GM21423 (cell line): ENCODE measurements around the gene DBP.
A peak's percentile ranks its signal among the peaks of the same experiment; 100 is the strongest.
"Not testable (repeated sequence)": the region's sequence is repeated elsewhere in the genome, so short reads cannot be mapped to it uniquely, and the experiment has no call there.

Experiments used
- ATAC-seq: cut with Tn5 transposase; IDR thresholded peaks from one replicate; pipeline ENCODE4 v1.9.1; 2021; ENCODE audit warnings: mild to moderate bottlenecking, moderate library complexity; ENCODE audit not compliant: unreplicated experiment

Gene DBP

DNA sequence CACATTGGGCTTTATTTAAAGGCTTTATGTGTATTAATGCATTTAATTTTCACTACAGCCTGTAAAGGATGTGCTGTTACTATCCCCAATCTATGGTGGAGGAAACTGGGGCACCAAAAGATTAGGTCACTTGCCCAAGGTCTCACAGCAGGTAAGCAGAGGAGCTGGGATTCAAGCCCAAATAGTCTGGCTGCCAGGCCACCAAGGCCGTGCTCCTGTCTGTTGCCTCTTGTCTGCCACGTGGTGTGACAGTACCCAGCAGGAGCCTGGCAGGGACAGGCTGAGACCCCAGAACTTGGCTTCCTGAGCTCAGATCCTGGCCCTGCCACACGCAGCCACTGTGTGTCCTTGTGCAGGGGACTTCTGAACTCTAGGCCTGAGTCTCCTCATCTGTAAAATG is 31.2 kb upstream of the DBP start:
- no peak for ATAC-seq

DNA sequence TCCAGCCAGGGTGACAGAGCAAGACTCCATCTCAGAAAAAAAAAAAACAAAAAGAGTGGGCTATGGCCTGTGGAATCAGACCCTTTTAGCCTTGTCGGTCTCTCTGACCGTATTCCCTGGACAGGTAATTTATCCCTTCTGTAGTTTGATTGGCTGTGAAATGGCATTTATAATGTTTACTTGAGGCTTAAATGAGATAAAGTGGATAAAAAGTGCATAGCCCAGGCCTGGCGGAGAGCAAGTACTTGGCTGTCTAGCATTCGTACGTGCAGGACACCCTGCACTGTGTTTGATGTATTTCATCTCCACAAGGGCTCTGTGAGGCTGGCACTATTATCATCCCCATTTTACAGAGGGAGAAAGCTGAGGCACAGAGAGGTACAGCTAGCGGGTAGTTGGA is 28.6 kb upstream of the DBP start:
- no peak for ATAC-seq

DNA sequence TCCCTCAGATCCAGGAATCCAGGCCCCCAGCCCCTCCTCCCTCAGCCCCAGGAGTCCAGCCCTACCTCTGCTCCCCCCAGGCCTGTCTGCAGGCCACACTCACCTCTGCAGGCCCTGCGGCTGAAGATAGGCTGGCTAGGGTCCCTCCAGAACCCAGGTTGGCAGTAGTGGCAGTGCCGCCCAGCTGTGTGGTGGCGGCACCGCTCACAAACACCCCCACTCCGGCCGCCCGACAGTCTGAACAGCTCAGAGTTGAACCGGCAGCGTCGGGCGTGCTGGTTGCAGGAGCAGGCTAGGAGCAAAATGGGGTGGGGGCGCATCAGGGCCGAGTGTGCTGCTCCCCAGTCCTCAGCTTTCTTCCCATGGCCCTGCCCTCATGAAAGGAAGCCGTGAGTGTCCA is 27.3 kb upstream of the DBP start:
- ATAC-seq, result no peak

DNA sequence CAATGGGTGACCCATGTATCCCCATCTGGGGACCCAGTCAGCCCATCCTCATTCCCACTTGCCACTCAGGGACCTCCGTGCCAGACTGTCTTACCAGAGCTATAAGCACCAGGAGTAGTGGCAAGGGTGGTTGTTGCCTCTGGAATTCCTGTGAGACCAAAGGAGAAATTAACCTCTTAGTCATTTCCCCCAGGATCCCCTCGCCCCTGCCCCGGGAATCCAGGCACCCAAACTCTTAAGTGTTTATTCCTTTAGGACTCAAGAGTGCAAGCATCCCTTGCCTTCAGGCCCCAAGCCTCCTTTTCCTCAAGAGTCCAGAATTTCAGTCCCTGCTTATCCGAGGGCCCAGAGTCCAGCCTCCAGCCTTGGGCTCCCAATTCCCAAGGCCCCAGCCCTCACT is 26.5 kb upstream of the DBP start:
- no peak for ATAC-seq

DNA sequence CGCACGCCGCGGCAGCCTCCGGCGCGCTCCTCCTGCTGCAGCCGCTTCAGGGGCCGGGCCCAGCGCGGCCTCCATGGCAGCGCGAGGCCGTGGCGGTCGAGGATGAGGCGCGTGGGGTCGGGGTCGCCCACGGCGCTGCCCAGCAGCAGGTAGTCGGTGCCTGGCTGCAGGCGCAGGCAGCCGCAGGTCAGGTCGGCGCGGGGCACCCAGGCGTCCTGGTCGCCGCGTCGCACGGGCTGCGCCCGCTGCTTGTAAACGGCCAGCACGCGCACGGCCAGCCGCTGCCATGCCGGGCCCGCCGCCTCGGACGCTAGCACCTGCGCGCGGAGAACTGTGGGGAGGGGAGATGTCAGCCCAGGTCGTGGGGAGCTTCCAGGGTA is 24.5 kb upstream of the DBP start:
- no peak for ATAC-seq

DNA sequence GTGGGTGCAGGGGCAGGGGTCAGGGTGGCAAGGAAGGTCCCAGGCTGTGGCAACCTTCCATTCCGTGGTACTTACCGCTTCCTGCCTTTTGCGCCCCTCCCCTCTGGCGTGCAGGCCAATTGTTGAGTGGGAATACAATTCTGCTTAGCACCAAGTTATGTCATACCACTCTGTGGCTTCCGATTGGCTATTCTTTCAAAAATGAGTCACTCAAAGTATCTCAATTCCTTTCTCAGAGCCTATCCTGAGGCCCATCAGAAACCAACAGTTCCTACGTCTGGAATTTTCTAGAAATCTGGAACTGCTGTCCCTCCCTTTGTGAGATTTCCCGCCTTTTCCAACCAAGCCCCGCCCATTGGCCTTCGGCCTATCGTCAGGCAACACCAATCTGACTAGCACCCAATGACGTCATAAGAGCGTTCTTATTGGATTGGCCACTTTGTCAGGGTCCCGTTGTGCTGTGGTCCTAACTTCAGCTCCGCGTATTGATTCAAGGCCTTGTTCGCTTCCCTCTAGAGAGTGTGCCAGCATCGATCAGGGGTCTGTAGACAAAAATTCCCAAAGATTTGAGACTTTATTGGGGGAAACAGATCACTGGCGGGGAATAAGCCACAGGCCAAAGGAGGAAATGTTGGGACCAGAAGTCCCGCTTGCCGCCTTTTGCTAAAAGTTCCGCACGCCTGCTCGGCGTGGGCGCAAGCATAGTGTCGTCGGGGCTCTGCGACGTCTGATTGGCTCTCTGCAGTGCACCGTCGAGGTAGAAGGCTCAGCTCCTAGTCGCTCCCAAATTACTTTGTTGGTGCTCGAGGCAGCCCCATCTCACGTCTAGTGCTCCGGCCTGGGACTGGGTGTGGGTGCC is 23.9 kb upstream of the DBP start:
- peak; percentile 81 for ATAC-seq

DNA sequence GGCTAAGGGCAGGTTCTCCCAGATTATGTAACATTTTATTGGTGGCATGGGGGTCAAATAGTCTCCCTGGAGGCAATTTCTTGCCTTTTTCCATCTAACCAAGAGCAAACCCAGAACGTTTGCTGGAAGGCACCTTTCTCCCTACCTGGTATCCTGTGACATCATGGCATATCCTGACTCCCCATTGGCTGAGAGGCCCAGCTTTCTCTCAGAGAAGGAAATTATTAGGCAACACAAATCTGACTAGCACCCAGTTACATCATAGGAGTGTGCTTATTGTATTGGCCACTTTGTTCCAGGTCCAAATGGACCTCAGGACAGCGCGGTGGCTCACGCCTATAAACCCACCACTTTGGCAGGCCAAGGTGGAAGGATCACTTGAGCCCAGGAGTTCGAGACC is 22.6 kb upstream of the DBP start:
- ATAC-seq, result no peak

DNA sequence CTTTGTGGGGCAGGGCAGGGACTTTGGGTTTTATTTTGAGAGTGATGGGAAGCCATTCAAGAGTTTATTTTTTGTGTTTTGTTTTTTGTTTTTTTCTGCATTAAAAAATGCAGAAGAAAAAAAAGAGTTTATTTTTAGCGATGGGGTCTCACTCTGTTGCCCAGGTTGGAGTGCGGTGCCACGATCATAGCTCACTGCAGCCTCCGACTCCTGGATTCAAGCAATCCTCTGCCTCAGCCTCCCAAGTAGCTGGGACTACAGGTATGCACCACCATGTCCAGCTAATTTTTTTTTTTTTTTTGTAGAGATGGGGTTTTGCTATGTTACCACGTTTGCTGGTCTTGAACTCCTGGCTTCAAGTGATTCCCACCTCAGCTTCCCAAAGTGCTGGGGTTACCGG is 21.3 kb upstream of the DBP start:
- no peak for ATAC-seq

DNA sequence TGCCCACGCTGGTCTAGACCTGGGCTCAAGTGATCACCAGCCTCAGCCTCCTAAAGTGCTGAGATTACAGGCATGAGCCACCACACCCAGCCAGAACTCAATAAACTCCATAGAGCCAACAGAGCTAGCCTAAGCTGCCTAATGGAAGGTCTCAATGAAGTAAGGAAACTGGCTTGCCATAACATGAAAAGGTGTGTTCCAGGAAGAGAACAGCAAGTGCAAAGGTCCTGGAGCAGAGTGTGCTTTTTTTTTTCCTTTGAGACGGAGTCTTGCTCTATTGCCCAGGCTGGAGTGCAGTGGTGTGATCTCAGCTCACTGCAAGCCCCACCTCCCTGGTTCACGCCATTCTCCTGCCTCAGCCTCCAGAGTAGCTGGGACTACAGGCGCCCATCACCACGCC is 20.6 kb upstream of the DBP start:
- ATAC-seq, result not testable (repeated sequence)

DNA sequence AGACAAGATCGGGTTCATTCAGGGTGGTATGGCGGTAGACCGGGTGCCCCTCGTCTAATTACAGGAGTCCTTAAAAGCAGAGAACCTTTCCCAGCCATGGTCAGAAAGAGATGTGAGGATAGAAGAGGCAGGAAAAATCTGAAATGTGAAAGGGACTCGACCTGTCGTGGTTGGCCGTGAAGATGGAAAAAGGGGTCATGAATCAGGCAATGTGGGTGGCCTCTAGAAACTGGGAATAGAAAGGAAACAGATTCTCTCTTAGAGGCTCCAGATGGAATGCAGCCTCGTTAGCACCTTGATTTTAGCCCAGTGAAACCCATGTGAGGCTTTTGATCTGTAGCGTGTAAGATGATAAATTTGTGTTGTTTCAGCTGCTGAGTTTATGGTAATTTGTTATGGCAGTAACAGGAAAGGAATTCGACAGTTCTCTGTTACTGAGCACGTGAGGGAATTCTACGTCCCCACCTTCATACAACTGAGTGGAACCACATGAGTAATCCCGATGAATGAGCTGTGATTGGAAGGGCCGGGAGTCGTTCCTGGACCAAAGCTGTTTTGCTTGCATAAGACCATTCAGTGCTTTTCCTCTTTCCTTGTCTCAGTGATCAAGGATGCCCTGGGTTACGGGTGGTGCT is 19.8 kb upstream of the DBP start:
- no peak for ATAC-seq

DNA sequence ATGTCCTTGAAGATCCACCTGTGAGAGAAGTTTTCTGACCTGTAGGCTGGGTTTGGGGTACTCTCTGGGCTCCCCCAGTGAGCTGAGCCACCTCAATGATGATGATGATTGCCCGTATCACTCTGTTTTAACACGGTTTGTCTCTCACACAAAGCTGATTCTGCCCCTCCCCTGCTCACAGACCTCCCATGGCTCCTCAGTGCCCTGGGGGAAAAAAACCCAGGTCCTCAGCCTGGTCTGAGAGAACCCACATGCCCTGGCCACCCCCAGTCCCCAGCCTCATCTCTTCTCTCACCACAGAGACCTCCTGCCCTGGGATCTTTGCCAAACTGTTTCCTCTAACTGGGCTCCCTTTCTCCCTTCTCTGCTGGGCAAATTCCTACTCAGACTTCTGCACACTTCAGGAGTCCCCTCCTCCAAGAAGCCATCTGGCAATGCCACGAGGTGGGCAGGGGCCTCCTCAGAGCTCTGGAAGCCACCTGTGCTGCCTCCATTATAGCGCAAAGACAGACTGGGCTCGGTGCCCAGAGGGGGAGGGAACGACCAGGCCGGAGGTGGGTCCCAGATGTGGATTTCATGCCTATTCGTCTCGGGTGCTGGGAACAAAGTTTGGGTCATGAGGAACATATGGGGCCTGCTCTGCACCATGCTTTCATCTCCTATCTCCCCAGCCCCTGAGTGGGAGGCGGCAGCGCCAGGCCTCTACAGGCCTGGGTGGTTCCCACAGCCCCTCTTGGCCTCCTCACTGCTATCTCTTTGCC is 17.3 kb upstream of the DBP start:
- no peak for ATAC-seq

DNA sequence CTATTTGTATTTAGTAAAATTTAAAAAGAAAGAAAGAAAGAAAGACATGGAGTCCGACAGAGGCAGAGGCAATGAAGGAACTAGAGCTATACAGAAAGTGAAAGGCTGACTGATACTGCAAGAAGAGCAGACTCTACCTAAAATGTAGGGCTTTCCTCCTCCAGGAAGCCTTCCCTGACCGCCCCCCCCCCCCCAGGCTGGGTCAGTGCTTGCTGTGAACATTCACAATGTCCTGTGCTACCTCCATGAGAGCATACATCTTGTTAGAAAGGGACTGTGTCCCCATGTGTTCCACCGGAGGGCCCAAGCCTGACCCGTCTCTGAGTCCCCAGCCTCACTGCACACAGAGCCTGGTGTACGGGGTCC is 14.5 kb upstream of the DBP start:
- ATAC-seq, result no peak

DNA sequence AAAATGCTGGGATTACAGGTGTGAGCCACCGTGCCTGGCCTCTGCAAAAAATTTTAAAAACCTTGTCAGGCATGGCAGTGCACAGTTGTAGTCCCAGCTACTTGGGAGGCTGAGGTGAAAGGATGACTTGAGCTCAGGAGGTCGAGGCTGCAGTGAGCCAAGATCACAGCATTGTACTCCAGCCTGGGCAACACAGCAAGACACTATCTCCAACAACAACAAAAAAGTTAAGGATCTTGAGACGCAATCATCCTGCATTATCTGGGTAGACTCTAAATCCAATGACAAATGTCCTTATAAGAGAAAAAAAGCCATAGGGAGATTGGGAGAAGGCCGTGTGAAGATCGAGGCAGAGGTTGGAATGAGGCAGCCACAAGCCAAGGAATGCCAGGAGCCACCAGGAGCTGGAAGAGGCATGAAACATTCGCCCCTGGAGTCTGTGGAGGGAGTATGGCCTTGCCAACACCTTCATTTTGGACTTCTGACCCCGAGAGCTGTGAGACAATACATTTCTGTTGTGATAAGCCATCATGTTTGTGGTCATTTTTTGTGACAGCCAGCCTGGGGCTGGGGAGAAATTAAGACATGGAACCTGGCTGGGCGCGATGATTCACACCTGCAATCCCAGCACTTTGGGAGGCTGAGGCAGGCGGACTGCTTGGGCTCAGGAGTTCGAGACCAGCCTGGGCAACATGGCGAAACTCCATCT is 13.9 kb upstream of the DBP start:
- no peak for ATAC-seq

DNA sequence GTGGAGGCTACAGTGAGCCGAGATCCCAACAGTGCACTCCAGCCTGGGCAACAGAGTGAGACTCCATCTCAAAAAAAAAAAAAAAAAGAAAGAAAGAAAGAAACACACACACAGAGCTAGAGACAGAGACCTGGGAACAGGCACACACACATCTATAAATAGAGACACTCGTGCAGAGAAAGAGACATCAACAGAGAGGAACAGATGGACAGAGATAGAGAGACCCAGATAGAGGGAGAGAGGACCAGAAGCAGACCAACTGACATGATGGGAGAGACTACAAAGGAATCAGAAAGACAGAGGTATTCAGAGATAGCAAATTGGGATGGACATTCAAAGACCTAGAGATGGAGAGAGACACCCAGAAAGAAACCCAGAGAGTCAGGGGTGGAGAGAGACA is 11.0 kb upstream of the DBP start:
- no peak for ATAC-seq

DNA sequence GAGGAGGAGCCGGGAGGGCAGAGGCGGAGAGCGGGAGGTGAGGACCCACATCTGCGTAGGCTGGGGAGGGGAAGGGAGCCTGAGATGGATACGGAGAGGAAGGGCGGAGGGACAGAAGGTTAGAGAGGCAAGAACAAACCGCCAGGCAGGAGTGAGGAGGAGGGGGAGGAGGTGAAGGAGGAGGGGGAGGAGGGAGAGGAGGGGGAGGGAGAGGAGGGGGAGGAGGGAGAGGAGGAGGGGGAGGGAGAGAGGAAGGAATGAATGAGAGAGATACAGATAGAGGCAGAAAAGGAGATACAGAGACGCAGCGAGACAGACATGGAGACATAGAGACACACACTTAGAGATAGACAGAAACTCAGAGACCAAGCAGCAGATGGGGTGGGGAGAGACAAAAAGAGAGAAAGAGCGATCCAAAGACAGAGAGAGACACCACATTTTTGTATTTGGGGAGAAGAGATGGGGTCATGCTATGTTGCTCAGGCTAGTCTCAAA is 9.6 kb upstream of the DBP start:
- ATAC-seq, result no peak

DNA sequence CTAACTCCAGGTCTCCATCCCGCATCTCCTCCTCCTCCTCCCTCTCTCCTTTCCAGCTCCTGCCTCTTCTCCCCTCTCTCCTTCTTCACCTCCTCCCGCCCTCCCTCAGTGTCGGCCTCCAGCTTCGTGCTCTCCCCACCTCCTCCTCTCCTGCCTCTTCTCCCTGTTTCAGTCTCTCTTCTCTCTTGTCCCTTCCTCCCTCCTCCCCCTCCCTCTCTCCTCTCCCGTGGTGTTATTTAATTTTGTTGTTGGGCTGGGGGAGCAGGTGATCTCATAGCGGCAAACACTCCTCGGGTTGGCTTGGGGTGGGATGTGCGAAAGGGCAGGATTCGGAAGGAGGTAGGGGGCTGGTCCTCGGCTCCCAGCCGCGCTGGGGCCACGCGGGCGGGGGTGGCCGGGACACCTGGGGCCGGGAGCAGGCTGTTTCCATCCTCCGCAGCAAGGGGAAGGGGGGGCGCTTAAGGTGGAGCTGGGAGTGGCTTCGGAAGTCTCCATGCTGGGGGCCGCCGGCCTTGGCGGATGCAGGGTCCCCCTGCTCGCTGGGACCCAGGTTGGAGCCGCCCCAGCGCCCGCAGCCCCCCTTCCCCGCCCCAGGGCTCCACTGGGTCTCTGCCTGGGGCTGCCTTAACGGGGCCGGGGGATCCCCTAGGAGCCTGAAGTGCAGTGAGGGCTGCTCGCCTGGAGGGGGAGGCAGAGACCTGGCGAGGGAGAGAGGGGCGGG is 9.0 kb upstream of the DBP start, which contains the start of gene CA11:
Gene CA11, minus strand, starts transcription at position 187 of the 721 bp plus-strand sequence. CDS start 555 bp downstream, outside the sequence.
- ATAC-seq, result peak; percentile 80

DNA sequence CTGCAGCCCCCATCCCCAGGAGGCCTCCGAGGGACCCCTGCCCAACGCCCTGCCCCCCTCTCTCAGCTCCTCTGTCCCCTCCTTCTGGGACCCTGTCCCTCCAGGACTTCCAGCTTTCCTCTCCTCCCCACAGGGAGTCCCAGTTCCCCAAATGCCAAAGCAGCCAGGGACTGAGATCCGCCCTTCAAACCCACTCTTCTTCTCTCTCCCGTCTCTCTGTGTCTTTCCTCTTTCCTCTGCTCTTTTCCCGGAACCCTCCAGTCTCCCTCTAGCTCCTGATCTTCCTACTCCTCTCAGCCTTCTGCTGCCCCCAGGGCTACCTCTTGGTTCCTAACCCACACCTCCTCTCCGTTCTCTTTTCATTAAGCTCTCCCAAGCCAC is 8.4 kb upstream of the DBP start:
- ATAC-seq, result no peak

DNA sequence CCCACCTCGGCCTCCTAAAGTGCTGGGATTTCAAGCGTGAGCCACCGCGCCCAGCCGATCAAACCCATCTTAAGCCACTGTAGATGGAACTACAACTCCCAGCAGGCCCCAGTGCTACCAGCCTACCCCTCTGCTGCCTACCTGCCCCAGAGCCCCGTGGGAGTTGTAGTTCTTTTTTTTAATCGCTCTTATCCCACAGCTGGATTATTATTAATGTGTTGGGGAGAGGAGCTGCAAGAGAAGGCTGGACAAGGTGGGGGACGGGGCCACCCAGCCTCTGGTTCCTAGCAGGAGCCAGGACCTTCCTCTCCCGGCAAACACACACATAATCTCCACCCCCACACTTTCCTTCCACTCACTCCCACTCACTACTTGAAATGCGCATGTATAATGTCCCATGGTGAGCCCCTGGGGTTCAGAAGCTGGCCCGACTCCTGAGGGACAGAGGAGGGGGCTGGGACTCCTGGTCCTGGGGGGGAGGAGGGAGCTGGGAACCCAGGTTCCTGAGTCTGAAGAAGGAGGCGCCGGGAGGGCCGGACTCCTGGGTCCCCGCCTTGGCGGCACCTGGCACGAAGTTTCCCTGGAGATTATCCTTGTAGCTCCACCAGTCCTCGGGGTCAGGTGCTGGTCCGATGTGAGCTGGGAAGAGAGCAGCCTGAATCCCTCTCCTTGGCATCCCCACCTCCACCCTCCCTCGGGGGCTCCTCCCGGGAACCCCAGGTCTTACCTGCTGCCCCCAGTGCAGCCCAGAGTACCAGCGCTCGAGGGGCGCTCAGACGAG is 7.8 kb upstream of the DBP start:
- peak; percentile 48 for ATAC-seq

DNA sequence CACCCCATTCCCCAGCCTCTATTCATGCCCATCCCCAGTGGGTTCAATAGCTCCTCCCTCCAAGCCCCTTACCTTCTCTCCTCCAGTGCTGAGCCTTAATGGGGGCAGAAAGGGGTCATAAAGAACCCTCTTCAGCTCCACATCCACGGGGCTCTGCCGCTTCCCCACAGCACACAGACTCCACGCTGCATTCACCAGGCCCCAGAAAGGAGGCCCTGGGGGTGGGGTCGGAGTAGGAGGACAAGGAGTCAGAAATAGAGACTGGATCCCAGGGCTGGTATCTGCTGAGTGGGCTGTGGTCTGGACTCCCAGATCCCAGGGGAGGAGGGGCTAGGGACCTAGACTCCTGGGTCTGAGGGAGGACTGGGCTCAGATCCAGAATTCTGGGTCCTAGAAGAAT is 7.2 kb upstream of the DBP start:
- no peak for ATAC-seq

DNA sequence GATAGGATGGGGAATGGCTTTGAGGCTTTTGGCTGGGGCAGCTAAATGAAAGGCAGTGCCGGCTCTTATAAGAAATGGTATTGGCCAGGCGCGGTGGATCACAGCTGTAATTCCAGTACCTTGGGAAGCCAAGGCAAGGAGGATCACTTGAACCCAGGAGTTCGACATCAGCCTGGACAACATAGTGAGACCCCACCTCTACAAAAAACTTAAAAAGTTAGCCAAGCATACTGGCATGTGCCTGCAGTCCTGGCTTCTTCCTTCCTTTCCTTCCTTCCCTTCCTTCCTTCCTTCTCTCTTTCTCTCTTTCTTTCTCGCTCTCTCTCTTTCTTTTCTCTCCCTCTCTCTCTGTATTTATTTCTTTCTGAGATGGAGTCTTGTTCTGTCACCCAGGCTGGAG is 5.7 kb upstream of the DBP start:
- no peak for ATAC-seq
